ENCODE measurements around the gene STRN3.

DNA sequence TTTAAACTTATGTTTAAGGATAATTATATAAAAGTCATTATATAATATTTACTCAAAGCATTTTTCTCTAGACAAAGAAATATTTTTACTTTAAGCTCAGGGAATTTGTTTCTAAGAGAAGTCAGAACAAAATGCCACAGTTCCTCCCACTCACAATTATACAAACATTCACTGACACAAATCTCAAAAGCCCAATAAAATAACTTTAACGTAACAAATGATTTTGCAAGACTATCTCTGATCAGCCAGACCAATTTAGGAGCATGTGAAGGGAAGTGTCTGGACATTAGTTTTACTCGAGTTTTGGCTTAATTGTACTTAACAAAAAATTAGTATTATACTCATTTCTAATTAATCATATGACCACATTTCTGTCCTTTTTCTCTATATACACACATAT is 110.6 kb downstream of the STRN3 start:
- TF ChIP-seq CTCF (IDR thresholded peaks at IDR 0.05; ENCODE audit: low read depth, low read length) (no peak), POLR2A (IDR thresholded peaks at IDR 0.05; ENCODE audit: extremely low read depth, insufficient read length) (no peak), MYC (IDR thresholded peaks at IDR 0.05; ENCODE audit: low read depth, low read length) (no peak)
